Memory B cell (primary cell): ENCODE measurements around the gene CHST15.

ENCODE experiments used
- ATAC-seq: fragments of 150-1000 bp; cut with Tn5 transposase; 2 replicates; pipeline ENCODE4 v1.10.0; 2021; ENCODE audit warnings: low read depth, mild to moderate bottlenecking, moderate library complexity
- DNase-seq, 2 donors: peaks; one replicate each; pipeline ENCODE4 v3.0.0; 2022; ENCODE audit warnings: low spot score in 2 of 2
- H3K27ac Mint-ChIP-seq: one replicate; pipeline ENCODE4 v1.8.0; 2022; ENCODE audit warnings: mild to moderate bottlenecking, moderate library complexity, mixed read lengths
- H3K27me3 Mint-ChIP-seq: one replicate; pipeline ENCODE4 v1.8.0; 2022; ENCODE audit warnings: mixed read lengths
- H3K36me3 Mint-ChIP-seq: one replicate; pipeline ENCODE4 v1.8.0; 2022; ENCODE audit warnings: mild to moderate bottlenecking, mixed read lengths
- H3K4me1 Mint-ChIP-seq: one replicate; pipeline ENCODE4 v1.8.0; 2022; ENCODE audit warnings: mixed read lengths
- H3K4me3 Mint-ChIP-seq: one replicate; pipeline ENCODE4 v1.8.0; 2022; ENCODE audit warnings: mild to moderate bottlenecking, moderate library complexity, mixed read lengths
- H3K9me3 Mint-ChIP-seq: one replicate; pipeline ENCODE4 v1.8.0; 2022; ENCODE audit warnings: mixed read lengths

Gene CHST15

DNA sequence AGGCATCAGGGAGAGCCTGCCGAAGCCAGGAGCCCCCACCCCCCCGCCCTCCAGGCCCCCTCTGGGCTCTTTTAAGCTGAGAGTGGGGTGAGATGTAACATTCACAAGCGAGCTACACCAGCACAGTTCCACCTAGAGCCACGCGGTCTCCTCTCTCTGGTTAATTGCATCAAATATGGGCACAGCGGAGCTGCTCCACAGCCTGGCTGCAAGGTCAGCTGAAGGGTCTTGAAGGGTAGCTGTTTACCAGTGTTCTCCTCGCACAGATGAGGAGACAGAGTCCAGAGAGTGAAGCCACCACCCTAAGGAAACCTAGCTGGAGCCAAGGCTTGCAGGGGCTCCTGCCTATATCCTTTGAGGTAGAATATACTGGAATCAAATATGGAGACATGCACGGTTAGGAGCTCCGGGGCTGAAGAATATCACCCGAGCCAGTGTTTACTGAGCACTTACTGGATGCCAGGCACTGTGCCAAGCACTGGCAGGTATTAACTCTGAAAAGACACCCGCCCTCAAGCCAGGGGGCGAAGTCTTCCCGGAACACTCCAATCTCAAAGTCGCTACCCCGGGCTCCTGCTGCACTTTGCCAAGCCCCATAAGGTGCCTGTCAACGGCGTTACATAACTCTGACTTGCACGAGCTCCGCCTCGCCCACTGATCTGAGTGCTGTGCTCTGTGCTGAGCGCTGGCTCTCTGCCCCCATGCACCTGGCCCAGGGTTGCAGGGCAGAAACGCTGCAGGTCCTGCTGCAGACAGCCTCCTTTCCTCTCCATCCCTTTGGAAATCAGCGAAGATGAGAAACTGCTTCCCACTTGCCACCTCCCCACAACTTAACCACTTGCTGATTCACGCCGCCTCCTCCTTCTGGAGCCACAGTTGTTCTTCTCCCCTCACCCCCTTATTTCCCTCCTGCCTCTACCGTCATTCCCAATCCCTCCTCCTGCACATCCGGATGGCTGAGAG is 5.4 kb downstream of the CHST15 start:
- Mint-ChIP-seq H3K27ac (peak overlapping the region; percentile 31), H3K4me1 (peaks cover 52% of the 10 kb centered on the region), H3K9me3 (no peaks in the 10 kb centered on the region), H3K36me3 (peaks cover 11% of the 10 kb centered on the region), H3K4me3 (no peak overlapping the region), H3K27me3 (no peaks in the 10 kb centered on the region)
- no peak for ATAC-seq
- DNase-seq: no peak

DNA sequence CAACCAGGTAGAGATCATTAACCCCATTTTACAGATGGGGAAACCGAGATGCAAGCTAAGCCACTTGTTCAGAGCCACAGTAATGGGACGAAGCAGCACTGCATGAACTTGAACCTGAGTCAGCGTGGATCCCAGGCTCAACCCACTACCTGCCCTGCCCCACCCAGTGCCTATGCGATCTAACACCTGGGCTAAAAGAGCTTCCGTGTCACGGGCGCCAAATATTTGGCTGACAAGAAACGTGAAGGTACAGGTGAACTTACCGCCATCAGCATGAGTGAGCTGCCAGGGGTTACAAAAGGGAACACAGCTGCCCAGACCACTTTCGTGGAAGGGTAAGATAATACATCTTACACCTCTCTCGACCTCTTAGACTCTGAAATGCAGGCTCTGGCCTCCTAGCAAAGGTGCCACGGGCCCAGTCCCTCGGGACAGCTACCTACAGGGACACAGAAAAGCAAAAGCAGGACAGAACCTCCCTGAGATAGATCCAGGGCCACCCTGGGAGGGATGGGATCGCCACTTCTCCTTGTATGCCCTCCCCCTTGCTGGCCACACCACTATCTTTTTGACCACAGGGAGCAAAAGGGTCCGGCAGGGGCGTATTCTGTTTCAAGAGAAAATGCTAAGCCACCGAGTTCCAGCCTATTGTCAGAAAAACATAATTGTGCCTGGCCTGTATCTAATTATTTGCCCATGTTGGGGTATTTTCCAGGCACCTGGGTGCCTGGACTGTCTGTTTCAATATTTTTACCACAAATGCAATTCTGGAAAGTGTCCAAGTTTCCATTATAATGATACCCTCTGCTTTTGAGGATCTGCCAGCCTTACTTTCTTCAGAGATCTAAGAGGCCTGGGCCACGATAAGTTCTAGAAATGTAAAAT is 6.4 kb downstream of the CHST15 start:
- no peak for ATAC-seq
- H3K4me3 Mint-ChIP-seq: no peak overlapping the region
- H3K36me3 Mint-ChIP-seq: peaks cover 15% of the 10 kb centered on the region
- H3K9me3 Mint-ChIP-seq: no peaks in the 10 kb centered on the region
- H3K27ac Mint-ChIP-seq: peak overlapping the region; percentile 31
- H3K4me1 Mint-ChIP-seq: peaks cover 52% of the 10 kb centered on the region
- DNase-seq: no peak
- H3K27me3 Mint-ChIP-seq: no peaks in the 10 kb centered on the region

DNA sequence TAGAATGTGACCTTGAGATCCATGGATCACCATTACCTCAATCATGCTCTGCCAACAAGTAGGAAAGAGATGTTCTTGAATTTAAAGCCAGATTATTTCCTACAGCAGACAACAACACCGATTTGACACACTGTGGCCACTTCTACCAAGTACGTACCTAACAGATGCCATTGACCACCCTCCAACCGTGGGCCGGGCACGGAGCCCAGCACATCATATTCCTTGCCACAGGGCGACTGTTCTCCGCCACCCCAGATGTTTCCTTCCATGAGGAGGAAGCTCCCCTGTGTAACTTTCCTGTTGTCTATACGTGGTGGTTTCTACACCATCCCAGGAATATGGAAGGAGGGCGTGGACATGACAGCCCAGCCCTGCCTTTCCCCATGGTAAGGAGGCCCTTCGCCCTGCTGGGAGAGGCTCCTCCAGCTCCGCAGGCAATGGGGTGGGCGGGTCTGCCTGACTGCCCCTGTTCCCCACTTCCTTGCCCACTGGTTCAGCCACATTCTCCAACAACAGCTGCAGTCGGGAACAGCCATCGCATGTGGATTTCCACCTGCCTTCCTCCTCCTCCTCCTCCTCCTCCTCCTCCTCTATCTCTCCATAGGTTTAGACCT is 7.2 kb downstream of the CHST15 start:
- Mint-ChIP-seq H3K36me3 (peaks cover 15% of the 10 kb centered on the region), H3K27me3 (no peaks in the 10 kb centered on the region), H3K27ac (peak overlapping the region; percentile 71), H3K4me3 (no peak overlapping the region), H3K9me3 (no peaks in the 10 kb centered on the region), H3K4me1 (peaks cover 52% of the 10 kb centered on the region)
- ATAC-seq (no peak), DNase-seq (no peak)

DNA sequence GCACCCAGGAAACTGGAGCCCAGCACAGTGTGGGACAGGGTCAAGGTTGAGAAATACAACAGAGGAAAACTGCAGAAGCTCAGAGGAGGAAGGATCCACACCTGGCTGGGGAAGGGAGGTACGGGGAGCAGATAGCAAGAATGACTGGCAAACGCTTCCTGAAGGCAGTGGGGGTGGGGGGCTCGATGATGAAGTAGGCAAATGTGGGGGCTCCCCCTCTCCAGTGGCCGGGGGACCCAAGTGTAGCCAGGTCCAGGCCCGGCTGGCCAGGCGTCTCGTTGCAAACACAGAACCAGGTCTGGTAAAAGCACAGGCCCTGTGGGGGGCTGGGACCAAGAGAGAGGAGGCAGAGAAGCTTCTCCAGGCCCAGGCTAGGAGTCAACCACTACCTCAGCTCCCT is 7.7 kb downstream of the CHST15 start:
- H3K4me1 Mint-ChIP-seq: peaks cover 52% of the 10 kb centered on the region

DNA sequence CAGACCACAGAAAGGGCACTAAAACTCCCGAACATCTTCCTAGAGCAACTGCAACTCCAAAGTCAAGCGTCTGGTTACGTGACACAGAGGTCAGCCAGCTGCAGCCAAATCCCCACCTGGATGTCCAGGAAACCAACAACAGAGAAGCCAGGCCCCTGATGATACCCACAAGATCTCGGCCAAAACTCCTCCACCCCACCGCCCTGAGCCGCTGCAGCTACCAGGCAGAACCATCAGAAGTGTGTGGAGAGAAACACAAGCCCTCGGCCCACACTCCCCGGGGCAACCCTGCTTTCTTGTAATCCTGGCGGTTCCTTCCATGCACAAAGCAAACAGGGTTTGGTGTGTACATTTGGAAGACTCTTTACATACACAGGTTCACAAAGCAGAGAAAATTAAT is 8.7 kb downstream of the CHST15 start:
- Mint-ChIP-seq H3K4me3 (no peak overlapping the region), H3K4me1 (peaks cover 53% of the 10 kb centered on the region), H3K27ac (peak overlapping the region; percentile 71), H3K27me3 (no peaks in the 10 kb centered on the region), H3K9me3 (no peaks in the 10 kb centered on the region), H3K36me3 (peaks cover 15% of the 10 kb centered on the region)
- DNase-seq: no peak
- no peak for ATAC-seq

More for the DNA sequence above, 7.7 kb downstream of the CHST15 start:
- Mint-ChIP-seq H3K9me3 (no peaks in the 10 kb centered on the region), H3K27ac (peak overlapping the region; percentile 71), H3K36me3 (peaks cover 15% of the 10 kb centered on the region), H3K27me3 (no peaks in the 10 kb centered on the region), H3K4me3 (no peak overlapping the region)
- no peak for ATAC-seq
- no peak for DNase-seq

DNA sequence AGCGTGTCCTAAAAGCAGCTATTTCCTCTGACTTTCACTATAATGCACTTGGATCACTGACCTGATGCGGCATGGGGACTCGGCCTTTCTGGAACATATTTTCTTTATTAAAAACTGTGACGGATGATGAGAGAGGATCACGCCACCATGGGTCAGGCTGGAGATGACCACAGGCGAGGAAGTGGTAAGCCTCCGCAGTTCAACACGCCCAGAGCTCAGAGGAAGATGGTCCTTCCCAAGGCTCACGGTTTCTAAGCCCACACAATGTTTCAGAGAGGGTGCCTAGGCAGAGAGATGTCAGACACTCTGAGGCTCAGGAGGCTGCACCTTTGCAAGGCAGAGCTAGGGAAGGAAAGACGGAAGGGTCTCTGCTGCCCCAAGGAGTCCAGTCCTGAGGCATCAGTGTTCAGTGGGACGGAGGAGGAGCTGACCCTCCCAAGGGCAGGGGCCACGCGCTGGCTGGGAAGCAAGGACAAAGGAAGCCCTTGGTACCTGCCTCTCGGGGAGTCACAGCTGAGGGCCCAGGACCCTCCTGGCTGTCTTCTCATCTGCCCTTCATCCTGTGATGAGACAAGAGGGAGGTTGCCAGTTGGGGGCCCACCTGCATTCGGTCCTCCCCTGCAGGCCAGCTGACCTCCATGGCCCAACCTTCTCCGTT is 9.5 kb downstream of the CHST15 start:
- H3K4me3 Mint-ChIP-seq: no peak overlapping the region
- no peaks in the 10 kb centered on the region for H3K9me3 Mint-ChIP-seq
- ATAC-seq (no peak), DNase-seq (no peak)
- H3K27ac Mint-ChIP-seq: no peak overlapping the region
- H3K4me1 Mint-ChIP-seq: peaks cover 53% of the 10 kb centered on the region
- H3K27me3 Mint-ChIP-seq: no peaks in the 10 kb centered on the region
- H3K36me3 Mint-ChIP-seq: peaks cover 15% of the 10 kb centered on the region

DNA sequence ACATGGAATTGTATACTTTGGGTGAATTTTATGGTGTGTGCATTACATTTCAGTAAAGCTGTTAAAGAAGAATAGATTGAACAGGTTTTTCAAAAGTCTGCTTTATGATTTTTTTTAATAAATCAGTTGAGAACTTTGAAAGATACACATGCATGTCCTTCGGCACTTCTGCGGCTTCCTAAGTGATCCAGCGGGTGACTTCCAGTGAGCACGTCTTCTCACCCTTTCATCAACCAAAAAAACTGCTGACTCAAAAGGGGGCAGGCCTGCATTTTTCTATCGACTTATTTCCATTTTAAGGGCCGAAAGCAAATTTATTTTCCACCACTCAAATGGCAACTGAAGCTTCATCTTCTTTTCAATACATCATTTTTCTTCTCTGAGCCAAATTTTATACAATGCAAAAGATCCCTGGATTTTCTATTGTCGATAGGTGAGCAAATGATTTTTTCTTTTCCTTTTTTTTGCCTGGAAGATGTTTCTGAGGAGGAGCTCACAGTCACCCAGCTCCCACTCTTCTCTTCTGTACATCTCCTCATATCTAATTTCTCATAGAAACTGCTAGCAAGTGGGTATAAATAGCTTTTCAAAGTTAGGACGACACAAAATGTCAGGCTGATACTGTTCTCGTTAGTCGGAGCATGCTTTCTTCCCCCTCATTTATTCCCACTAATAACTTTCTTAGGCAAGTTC is 10.2 kb downstream of the CHST15 start:
- no peak for DNase-seq
- no peak for ATAC-seq
- Mint-ChIP-seq H3K4me1 (peaks cover 47% of the 10 kb centered on the region), H3K27ac (no peak overlapping the region), H3K9me3 (no peaks in the 10 kb centered on the region), H3K27me3 (no peaks in the 10 kb centered on the region), H3K4me3 (no peak overlapping the region), H3K36me3 (peaks cover 12% of the 10 kb centered on the region)

DNA sequence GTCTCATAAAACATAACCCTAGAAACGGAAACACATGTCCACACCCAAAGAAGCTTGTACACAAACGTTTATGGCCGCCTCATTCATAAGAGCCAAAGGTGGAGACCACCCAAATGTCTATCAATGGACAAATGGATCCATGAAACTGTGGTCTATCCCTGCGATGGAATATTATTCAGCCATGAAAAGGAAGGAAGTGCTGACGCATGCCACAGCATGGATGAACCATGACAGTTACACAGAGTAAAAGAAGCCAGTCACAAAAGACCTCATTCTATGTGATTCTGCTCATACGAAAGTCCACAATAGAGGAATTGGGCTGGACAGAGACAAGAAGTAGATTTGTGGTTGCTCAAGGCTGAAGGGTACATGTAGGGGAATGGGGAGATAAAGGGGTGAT is 10.8 kb downstream of the CHST15 start:
- peaks cover 12% of the 10 kb centered on the region for H3K36me3 Mint-ChIP-seq
- H3K9me3 Mint-ChIP-seq: no peaks in the 10 kb centered on the region
- ATAC-seq (no peak), DNase-seq (no peak)
- no peak overlapping the region for H3K4me3 Mint-ChIP-seq
- peaks cover 51% of the 10 kb centered on the region for H3K4me1 Mint-ChIP-seq
- H3K27me3 Mint-ChIP-seq: no peaks in the 10 kb centered on the region
- H3K27ac Mint-ChIP-seq: no peak overlapping the region

DNA sequence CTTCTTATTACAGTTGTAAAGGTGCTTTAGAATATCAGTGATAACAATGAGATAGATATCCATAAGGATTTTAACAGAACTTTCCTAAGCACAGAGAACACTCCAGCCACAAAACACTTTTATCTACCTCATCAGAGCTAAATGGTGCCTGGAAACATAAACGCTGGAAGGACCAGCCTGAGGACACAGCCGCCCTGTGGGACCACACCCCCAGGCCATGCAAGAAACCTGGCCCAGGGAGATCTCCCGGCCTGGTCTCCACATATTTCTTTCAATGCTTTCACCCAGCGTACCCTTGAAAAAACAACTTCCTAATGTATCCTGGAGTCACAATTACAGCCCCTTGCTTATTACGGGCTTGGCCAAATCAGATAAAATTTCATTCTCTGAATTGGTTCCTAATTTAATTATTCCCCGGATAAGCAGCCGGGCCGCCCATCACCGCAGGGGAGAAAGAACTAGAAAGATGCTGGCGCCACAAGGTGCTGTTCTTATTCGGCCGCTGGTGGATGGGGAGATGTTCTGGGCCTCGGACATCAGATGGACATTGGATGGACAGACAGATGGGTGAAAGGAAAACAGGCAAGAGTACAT is 11.8 kb downstream of the CHST15 start:
- H3K27me3 Mint-ChIP-seq: no peaks in the 10 kb centered on the region
- peaks cover 12% of the 10 kb centered on the region for H3K36me3 Mint-ChIP-seq
- H3K9me3 Mint-ChIP-seq: no peaks in the 10 kb centered on the region
- H3K4me3 Mint-ChIP-seq: no peak overlapping the region
- no peak for ATAC-seq
- peaks cover 51% of the 10 kb centered on the region for H3K4me1 Mint-ChIP-seq
- no peak for DNase-seq
- H3K27ac Mint-ChIP-seq: no peak overlapping the region

DNA sequence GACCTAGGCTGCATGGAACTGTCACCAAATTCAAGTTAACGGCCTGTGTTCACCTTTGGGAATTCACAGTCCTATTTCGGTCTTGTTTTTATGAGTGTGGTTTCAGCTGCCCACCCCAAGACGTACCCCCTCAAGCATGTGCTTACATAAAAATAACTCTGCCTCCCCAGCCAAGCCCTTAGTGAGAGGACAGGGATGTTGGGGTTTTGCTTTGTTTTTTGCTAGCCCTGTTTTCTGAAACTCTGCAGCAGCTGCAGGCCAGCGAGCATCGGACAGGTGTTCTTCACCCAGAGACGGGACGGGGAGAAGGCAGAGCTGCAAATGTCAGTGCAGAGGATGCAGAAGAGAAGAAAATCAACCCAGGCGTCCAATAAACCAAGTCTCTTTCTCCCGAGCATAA is 13.5 kb downstream of the CHST15 start:
- DNase-seq (no peak), ATAC-seq (no peak)
- Mint-ChIP-seq H3K4me3 (peak overlapping the region; percentile 25), H3K4me1 (peaks cover 49% of the 10 kb centered on the region), H3K9me3 (no peaks in the 10 kb centered on the region), H3K36me3 (peaks cover 12% of the 10 kb centered on the region), H3K27me3 (no peaks in the 10 kb centered on the region), H3K27ac (peak overlapping the region; percentile 31)

DNA sequence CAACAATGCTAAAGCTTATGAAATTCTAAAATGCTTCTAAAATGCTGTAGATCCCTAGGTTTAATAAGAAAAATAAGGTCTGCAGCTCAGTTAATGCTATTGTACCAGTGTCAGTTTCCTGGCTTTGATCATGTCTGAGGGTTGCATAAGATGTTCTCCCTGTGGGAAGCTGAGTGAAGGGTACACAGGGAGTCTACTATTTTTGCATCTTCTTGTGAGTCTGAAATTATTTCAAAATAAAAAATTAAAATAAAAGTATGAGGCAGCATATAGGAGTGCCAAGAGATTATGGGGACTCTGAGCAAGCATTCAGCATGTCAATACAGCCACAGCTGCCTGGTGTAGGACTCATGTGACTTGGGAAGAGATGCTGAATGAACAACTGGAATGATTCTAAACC is 14.7 kb downstream of the CHST15 start:
- H3K27ac Mint-ChIP-seq: no peak overlapping the region
- DNase-seq: no peak
- no peaks in the 10 kb centered on the region for H3K9me3 Mint-ChIP-seq
- H3K4me1 Mint-ChIP-seq: peaks cover 53% of the 10 kb centered on the region
- peaks cover 9% of the 10 kb centered on the region for H3K36me3 Mint-ChIP-seq
- no peaks in the 10 kb centered on the region for H3K27me3 Mint-ChIP-seq
- ATAC-seq: no peak
- H3K4me3 Mint-ChIP-seq: no peak overlapping the region

DNA sequence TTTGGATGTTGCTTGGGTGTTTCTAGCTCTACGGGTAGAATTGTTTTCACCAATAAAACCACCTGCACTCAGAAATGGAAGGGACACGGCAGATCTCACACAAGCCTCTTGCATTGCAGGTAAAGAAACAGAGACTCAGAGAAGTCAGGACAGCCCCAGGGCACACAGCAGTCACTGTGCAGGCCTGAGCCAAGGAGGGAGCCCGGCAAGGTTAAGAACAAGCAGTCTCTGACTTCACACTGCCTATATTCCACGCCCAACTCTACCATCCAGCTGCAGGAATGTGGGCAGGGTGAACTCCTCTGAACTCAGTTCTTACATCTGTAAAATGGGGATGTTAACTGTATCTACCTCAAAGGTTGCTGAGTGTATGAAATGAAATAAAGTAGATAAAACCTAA is 15.4 kb downstream of the CHST15 start:
- peaks cover 58% of the 10 kb centered on the region for H3K4me1 Mint-ChIP-seq
- H3K27me3 Mint-ChIP-seq: no peaks in the 10 kb centered on the region
- no peak for ATAC-seq
- H3K4me3 Mint-ChIP-seq: no peak overlapping the region
- no peaks in the 10 kb centered on the region for H3K9me3 Mint-ChIP-seq
- H3K36me3 Mint-ChIP-seq: peaks cover 6% of the 10 kb centered on the region
- no peak for DNase-seq
- H3K27ac Mint-ChIP-seq: peak overlapping the region; percentile 64
